ENCODE measurements around the gene PSMA4. TPM values are rescaled to one million over a fixed set of nuclear protein-coding genes. Genes with fewer than 3 reads are reported as not detected.

The PSMA4 gene
- total RNA-seq, 1 experiment from 2014 or later: 276 TPM

DNA sequence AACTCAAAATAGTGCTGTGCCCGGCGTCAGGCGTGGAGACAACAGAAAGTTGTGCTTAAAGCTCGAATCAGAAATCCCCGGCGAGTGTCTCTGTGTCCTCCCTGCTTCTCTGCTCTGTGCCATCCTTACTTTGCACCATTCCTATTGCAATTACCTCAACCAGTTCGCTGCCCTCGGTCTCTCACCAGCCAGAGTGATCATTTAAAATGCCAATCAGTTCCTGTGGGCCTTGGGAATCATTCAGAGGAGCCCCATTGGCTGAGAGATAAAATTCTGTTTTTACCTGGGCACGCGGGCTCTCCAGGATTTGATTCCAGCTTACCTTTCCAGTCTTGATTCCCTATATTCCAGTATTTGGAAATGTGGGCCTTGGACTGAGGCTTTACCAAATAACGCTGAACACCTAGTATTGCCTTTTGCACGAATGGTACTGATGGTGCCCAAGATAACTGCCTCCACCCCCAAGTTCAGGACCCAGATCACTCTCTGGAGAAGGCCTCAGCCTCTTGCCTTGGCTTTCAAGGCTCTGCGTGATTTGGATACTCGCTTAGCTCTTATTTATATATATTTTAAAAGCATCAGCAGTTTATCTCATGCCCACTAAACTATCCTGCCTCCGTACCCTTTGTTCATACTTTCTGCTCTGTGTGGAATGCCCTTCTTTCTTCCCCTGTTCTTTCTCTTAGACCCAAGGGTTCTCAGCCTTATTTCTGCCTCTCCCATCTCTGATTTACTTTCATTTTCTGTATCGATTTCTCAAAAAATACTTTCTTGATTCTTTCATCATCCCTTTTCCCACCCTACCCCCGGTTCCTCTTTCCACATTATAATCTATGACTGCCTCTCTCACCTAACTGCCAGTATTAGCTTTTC is 863 bp downstream of the PSMA4 start:
- intact Hi-C loops (cut with micrococcal nuclease; ENCODE audit: unreplicated experiment): loop anchor here (1.0 kb wide), 2 partner anchors 24 to 34 kb away; partner anchors contain the start of genes CHRNA5 and HYKK
- Histone ChIP-seq H3K27me3 (replicated peaks; ENCODE audit: control insufficient read depth, insufficient read depth, low read length) (no peaks in the 10 kb centered on the region), H3K36me3 (ENCODE audit: control insufficient read depth, insufficient read depth, low read length) (peaks cover 3% of the 10 kb centered on the region), H3K9me3 (no peaks in the 10 kb centered on the region), H3K4me1 (no peaks in the 10 kb centered on the region), H3K4me3 (ENCODE audit: low read depth, low read length) (peak overlapping the region; percentile 75)
- Mint-ChIP-seq H3K9me3 (ENCODE audit: unreplicated experiment) (no peaks in the 10 kb centered on the region), H3K27ac (ENCODE audit: unreplicated experiment) (peak overlapping the region; percentile 96), H3K4me3 (ENCODE audit: unreplicated experiment) (peak overlapping the region; percentile 91), H3K4me1 (ENCODE audit: low read depth, unreplicated experiment) (peaks cover 14% of the 10 kb centered on the region), H3K36me3 (ENCODE audit: insufficient read depth, unreplicated experiment) (peaks cover 32% of the 10 kb centered on the region), H3K27me3 (ENCODE audit: insufficient read depth, unreplicated experiment) (no peaks in the 10 kb centered on the region)
- TF ChIP-seq, protein P1, sequence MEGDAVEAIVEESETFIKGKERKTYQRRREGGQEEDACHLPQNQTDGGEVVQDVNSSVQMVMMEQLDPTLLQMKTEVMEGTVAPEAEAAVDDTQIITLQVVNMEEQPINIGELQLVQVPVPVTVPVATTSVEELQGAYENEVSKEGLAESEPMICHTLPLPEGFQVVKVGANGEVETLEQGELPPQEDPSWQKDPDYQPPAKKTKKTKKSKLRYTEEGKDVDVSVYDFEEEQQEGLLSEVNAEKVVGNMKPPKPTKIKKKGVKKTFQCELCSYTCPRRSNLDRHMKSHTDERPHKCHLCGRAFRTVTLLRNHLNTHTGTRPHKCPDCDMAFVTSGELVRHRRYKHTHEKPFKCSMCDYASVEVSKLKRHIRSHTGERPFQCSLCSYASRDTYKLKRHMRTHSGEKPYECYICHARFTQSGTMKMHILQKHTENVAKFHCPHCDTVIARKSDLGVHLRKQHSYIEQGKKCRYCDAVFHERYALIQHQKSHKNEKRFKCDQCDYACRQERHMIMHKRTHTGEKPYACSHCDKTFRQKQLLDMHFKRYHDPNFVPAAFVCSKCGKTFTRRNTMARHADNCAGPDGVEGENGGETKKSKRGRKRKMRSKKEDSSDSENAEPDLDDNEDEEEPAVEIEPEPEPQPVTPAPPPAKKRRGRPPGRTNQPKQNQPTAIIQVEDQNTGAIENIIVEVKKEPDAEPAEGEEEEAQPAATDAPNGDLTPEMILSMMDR (IDR thresholded peaks at IDR 0.05; ENCODE audit: insufficient read depth in 1 of 2, low read depth in 1 of 2, low read length in 1 of 2, severe bottlenecking in 1 of 2, unreplicated experiment in 1 of 2): no peak
- DNase-seq: no peak
- no TSS peak for BruUV-seq (replicated peaks)
- POLR2A ChIA-PET: interaction anchor here (1.1 kb wide), 1 partner anchor 11 kb away, joined by 3 read pairs; no protein-coding TSS in a partner anchor
- CTCF ChIA-PET: interaction anchor here (0.6 to 1.4 kb wide), 2 partner anchors 24 to 33 kb away, joined by 3 to 4 read pairs; partner anchors contain the start of genes CHRNA5 and HYKK

DNA sequence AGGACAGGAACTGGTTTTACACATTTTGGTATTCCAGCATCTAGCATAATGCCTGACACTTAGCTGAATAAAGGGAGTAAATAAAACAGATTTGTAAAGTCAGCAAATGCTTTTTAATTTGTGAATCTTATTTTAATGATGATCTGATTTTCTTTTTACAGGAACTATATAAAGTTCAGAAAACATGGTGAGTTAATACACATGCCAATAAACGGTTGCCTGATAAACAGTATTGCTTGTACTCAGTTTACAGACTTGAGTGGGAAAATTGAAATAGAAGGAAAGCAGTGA is 1.4 kb downstream of the PSMA4 start:
- CTCF ChIA-PET: no interaction called here
- POLR2A ChIA-PET: no interaction called here
- intact Hi-C loops (cut with micrococcal nuclease; ENCODE audit: unreplicated experiment): loop anchor here (1.0 kb wide), 1 partner anchor 24 kb away; the partner anchor contains the start of gene CHRNA5

DNA sequence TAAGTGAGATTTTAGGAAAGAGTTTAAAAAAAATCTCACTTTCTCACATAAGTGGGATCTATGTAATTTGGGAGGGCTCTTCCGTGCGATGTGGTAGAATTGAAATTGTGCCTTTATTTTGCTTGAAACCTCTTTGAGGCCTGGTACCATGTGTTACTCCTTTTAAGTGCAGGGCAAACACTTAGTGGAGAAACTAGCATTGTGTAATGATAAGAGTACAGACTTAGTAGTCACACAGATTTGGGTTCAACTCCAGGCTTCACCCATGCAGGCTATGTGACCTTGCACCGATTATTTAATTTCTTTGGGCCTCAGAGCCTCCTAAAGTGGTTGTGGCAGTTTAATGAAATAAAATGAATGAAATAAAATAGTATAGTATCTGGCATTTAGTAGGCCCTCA is 2.4 kb downstream of the PSMA4 start:
- BruUV-seq (replicated peaks): no TSS peak
- Histone ChIP-seq H3K9me3 (no peaks in the 10 kb centered on the region), H3K4me1 (no peaks in the 10 kb centered on the region), H3K27me3 (replicated peaks; ENCODE audit: control insufficient read depth, insufficient read depth, low read length) (no peaks in the 10 kb centered on the region), H3K4me3 (ENCODE audit: low read depth, low read length) (no peak overlapping the region), H3K36me3 (ENCODE audit: control insufficient read depth, insufficient read depth, low read length) (peaks cover 3% of the 10 kb centered on the region)
- H3K36me3 Mint-ChIP-seq (ENCODE audit: insufficient read depth, unreplicated experiment): peaks cover 42% of the 10 kb centered on the region
- H3K4me1 Mint-ChIP-seq (ENCODE audit: low read depth, unreplicated experiment): peaks cover 14% of the 10 kb centered on the region
- H3K9me3 Mint-ChIP-seq (ENCODE audit: unreplicated experiment): no peaks in the 10 kb centered on the region
- TF ChIP-seq, protein P1 (IDR thresholded peaks at IDR 0.05; ENCODE audit: insufficient read depth in 1 of 2, low read depth in 1 of 2, low read length in 1 of 2, severe bottlenecking in 1 of 2, unreplicated experiment in 1 of 2): no peak
- POLR2A ChIA-PET: interaction anchor here (0.7 kb wide), 1 partner anchor 23 kb away, joined by 3 read pairs; the partner anchor contains the start of gene CHRNA5
- no peaks in the 10 kb centered on the region for H3K27me3 Mint-ChIP-seq (ENCODE audit: insufficient read depth, unreplicated experiment)
- DNase-seq: no peak
- no peak overlapping the region for H3K4me3 Mint-ChIP-seq (ENCODE audit: unreplicated experiment)
- CTCF ChIA-PET: interaction anchor here (0.9 kb wide), 1 partner anchor 211 kb away, joined by 3 read pairs; no protein-coding TSS in a partner anchor
- intact Hi-C loops (cut with micrococcal nuclease; ENCODE audit: unreplicated experiment): no loop called here
- no peak overlapping the region for H3K27ac Mint-ChIP-seq (ENCODE audit: unreplicated experiment)

More for the DNA sequence above, 1.4 kb downstream of the PSMA4 start:
- no peak for DNase-seq
- TF ChIP-seq, protein P1 (IDR thresholded peaks at IDR 0.05; ENCODE audit: insufficient read depth in 1 of 2, low read depth in 1 of 2, low read length in 1 of 2, severe bottlenecking in 1 of 2, unreplicated experiment in 1 of 2): no peak
- BruUV-seq (replicated peaks): TSS peak; percentile 40
- Histone ChIP-seq H3K4me3 (ENCODE audit: low read depth, low read length) (peak overlapping the region; percentile 75), H3K9me3 (no peaks in the 10 kb centered on the region), H3K27me3 (replicated peaks; ENCODE audit: control insufficient read depth, insufficient read depth, low read length) (no peaks in the 10 kb centered on the region), H3K4me1 (no peaks in the 10 kb centered on the region), H3K36me3 (ENCODE audit: control insufficient read depth, insufficient read depth, low read length) (peaks cover 3% of the 10 kb centered on the region)
- Mint-ChIP-seq H3K27ac (ENCODE audit: unreplicated experiment) (peak overlapping the region; percentile 96), H3K36me3 (ENCODE audit: insufficient read depth, unreplicated experiment) (peaks cover 37% of the 10 kb centered on the region), H3K27me3 (ENCODE audit: insufficient read depth, unreplicated experiment) (no peaks in the 10 kb centered on the region), H3K4me1 (ENCODE audit: low read depth, unreplicated experiment) (peaks cover 14% of the 10 kb centered on the region), H3K4me3 (ENCODE audit: unreplicated experiment) (peak overlapping the region; percentile 91), H3K9me3 (ENCODE audit: unreplicated experiment) (no peaks in the 10 kb centered on the region)
